Urinary bladder (tissue), 4 donors: ENCODE measurements around the gene DDT. TPM values are rescaled to one million over a fixed set of nuclear protein-coding genes. Genes with fewer than 3 reads are reported as not detected.
"Not testable (repeated sequence)": the region's sequence is repeated elsewhere in the genome, so short reads cannot be mapped to it uniquely, and the experiment has no call there.

Experiments
- DNase-seq: peaks from one replicate; pipeline ENCODE4 v3.0.0-alpha.2; 2015; ENCODE audit errors: extremely low spot score
- H3K27ac ChIP-seq: one replicate; pipeline ENCODE4 v1.5.1; 2013; ENCODE audit warnings: low read depth, mild to moderate bottlenecking, moderate library complexity
- H3K36me3 ChIP-seq: one replicate; pipeline ENCODE4 v1.6.1; 2013; ENCODE audit warnings: mild to moderate bottlenecking, moderate library complexity; ENCODE audit not compliant: insufficient read depth
- H3K4me1 ChIP-seq: one replicate; pipeline ENCODE4 v1.6.1; 2013; ENCODE audit warnings: mild to moderate bottlenecking, moderate library complexity; ENCODE audit not compliant: insufficient read depth
- H3K4me3 ChIP-seq: one replicate; pipeline ENCODE4 v1.5.1; 2013; ENCODE audit warnings: low read depth, low read length
- WGBS: extraction: QIAGEN DNeasy Blood & Tissue Kit; methylation state at CpG from one replicate; pipeline ENCODE4 v1.1.7; 2013; 5-methylcytosine and 5-hydroxymethylcytosine counted together
- polyA plus RNA-seq: library from polyadenylated mRNA; stranded (reverse); fragments of 200-250 nt; gene quantifications from one replicate; pipeline ENCODE4 v1.2.3, GENCODE V29; 2013
- total RNA-seq: library from RNA; depleted of rRNA; stranded (reverse); fragments of >200 nt; gene quantifications from one replicate; pipeline ENCODE4 v1.2.3, GENCODE V29; 2014
- donor health status: healthy with polysubstance abuse.
- donor health status: healthy.

Gene DDT
- total and polyA plus RNA-seq, 2 donors: 71.1 to 232 TPM

GRCh38 chr22:23953485-23953884 lies 20.8 kb downstream of the DDT start:
- WGBS: 59% methylated on average over 4 of the region's 4 CpGs

DNA sequence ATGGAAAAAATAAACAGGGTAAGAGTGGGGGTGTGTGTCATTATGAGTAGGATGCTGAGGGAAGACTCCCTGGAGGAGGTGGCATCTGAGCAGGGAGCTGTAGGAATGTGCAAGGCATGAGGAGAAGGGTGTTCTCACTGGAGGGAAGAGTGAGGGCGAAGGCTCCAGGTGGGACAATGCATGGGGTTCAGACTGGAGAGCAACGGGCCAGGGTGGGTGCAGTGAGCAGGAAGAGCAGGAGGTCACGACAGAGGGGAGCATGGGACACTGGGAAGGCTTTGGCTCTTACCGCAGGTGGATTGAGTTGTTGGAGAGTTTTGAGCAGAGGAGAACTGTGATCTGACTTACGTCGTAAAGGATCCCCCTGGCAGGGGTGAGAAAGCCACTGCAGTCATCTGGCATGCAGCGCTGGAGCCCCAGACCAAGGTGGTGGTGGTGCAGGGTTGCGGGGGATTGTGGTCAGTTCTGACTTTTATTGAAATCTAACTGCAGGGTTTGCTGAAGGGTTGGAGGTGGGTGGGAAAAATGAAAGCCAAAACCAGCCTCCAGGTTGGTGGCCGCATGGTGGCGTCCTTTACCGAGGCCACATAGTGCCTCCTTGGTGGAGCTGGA lies 21.3 kb downstream of the DDT start:
- not testable (repeated sequence) for H3K4me1 ChIP-seq, H3K4me3 ChIP-seq, H3K27ac ChIP-seq, H3K36me3 ChIP-seq, DNase-seq
- WGBS: 74% methylated on average over 11 of the region's 11 CpGs

More at GRCh38 chr22:23953485-23953884, 20.8 kb downstream of the DDT start:
- H3K4me1 ChIP-seq, H3K27ac ChIP-seq, H3K4me3 ChIP-seq, DNase-seq, H3K36me3 ChIP-seq: not testable (repeated sequence)

GRCh38 chr22:23951383-23951782 lies 22.9 kb downstream of the DDT start:
- not testable (repeated sequence) for DNase-seq, H3K4me3 ChIP-seq, H3K36me3 ChIP-seq, H3K27ac ChIP-seq, H3K4me1 ChIP-seq
- 88% methylated on average over 2 of the region's 2 CpGs for WGBS

GRCh38 chr22:23949764-23950163 lies 24.5 kb downstream of the DDT start:
- not testable (repeated sequence) for H3K36me3 ChIP-seq, H3K4me1 ChIP-seq, H3K4me3 ChIP-seq, H3K27ac ChIP-seq, DNase-seq
- 89% methylated on average over 18 of the region's 18 CpGs for WGBS

GRCh38 chr22:23947391-23947790 lies 26.9 kb downstream of the DDT start:
- not testable (repeated sequence) for DNase-seq, H3K4me3 ChIP-seq, H3K27ac ChIP-seq, H3K4me1 ChIP-seq, H3K36me3 ChIP-seq
- WGBS: 75% methylated on average over 3 of the region's 3 CpGs

DNA sequence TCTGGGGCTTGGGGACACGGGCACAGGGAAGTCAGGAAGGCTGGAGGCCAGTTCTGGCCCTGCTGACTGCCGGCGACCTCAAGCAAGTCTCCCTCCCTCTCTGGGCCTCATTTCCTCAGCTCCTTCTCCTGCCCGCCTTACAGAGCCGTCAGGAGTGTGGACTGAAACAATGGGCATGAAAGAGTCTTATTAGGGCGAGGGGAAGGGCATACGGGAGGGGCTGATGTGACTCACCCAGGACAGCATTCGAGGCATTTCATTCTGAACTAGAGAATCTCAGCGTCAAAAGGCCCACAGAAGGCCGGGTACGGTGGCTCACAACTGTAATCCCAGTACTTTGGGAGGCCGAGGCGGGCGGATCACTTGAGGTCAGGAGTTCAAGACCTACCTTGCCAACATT lies 34.1 kb downstream of the DDT start:
- not testable (repeated sequence) for H3K27ac ChIP-seq, DNase-seq, H3K4me3 ChIP-seq, H3K4me1 ChIP-seq, H3K36me3 ChIP-seq
- 43% methylated on average over 3 of the region's 14 CpGs for WGBS

DNA sequence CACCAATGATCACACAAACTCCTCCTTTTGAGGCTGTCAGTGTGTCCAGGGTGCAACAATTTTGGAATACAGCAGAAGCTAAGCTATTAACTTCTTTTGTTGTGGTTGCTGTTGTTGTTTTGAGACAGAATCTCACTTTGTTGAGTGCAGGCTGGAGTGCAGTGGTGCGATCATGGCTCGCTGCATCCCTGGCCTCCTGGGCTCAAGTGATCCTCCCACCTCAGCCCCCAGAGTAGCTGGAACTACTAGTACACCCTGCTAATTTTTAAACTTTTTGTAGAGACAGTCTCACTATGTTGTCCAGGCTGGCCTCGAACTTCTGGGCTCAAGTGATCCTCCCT lies 35.3 kb downstream of the DDT start:
- WGBS: 90% methylated on average over 3 of the region's 3 CpGs
- no peak overlapping the region for H3K27ac ChIP-seq
- H3K4me3 ChIP-seq: no peak overlapping the region
- no peaks in the 10 kb centered on the region for H3K36me3 ChIP-seq
- H3K4me1 ChIP-seq: no peaks in the 10 kb centered on the region
- DNase-seq: no peak

DNA sequence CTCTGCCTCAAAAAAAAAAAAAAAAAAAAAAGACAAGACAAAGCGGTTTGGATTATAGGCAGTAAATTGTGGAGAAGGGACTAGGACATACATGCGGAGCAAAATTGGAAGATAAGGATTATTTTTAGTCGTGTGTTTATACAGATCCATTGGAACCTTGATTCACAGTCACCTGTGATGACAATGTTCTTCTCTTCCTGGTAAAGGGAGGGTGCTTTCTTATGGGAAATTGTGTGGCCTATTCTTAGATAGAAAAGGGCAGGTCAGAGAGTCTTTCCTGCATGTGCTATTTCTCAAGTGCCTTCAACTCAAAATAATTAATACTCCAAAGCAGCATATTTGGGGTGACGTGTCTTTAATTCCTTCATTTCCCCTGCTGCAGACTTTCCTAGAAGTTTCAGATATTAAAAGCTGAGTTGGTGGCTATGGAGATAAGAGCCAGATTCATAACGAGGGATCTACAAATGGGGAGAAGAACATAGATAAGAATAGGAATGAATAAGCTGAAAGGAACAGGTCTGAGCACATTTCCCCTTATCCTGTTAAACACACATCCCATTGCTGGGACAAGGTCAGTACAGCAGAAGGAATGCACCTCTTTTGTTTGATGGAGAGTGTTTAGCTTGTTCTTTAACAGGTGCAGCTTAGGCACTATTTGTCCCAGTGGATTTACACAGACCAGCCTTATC lies 35.8 kb downstream of the DDT start:
- Histone ChIP-seq H3K27ac (no peak overlapping the region), H3K4me3 (no peak overlapping the region), H3K4me1 (no peaks in the 10 kb centered on the region), H3K36me3 (no peaks in the 10 kb centered on the region)
- WGBS: 70% methylated on average over 5 of the region's 5 CpGs
- no peak for DNase-seq

DNA sequence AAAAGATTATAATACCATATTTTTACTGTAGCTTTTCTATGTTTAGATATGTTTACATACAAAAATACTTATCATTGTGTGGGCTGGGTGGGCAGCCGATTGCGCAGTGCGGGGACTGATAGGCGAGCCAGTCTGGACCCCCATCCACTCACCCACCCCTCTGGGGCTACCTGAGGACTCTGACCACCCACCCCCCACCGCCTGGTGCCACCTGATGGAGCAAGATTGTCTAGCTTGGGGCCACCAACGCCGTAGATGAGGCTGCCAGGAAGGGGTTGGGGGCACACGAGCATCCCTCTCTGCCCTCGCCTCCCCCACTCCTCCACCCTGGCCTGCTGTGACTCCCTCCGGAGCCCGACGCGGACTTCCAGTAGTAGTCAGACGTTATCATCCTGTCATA lies 47.7 kb downstream of the DDT start:
- no peak overlapping the region for H3K4me3 ChIP-seq
- WGBS: 63% methylated on average over 14 of the region's 14 CpGs
- no peak for DNase-seq
- no peak overlapping the region for H3K27ac ChIP-seq
- H3K36me3 ChIP-seq: no peaks in the 10 kb centered on the region
- no peaks in the 10 kb centered on the region for H3K4me1 ChIP-seq

DNA sequence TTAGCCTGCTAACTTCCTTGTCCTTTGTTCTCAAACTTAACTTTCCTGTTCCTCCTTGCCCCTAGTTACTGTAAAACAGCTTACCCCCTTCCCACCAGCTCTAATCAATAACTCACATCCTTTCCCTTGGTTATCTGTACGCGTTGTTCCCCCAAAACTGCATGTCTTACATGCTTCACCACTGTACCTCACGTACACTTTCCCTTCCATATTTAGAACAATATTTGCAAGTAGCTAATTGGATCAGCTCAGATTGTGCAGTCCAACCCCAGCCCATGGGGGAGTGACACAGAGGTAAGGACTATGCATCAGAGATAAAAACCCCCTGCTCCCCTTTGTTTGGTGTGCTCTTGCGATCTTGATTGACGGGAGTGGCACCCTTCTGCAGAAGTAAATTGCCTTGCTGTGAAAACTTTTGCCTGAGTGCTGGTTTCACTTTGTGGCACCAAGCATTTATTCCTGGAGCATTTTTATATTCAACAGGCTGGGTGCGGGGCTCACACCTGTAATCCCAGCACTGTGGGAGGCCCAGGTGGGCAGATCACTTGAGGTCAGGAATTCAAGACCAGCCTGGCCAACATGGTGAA lies 49.1 kb downstream of the DDT start:
- 89% methylated on average over 6 of the region's 6 CpGs for WGBS

GRCh38 chr22:23922921-23923320 lies 51.3 kb downstream of the DDT start:
- no peaks in the 10 kb centered on the region for H3K4me1 ChIP-seq
- H3K4me3 ChIP-seq: no peak overlapping the region
- WGBS: 64% methylated on average over 2 of the region's 2 CpGs
- DNase-seq: no peak
- H3K36me3 ChIP-seq: no peaks in the 10 kb centered on the region
- no peak overlapping the region for H3K27ac ChIP-seq

More for the DNA sequence above, 49.1 kb downstream of the DDT start:
- no peaks in the 10 kb centered on the region for H3K36me3 ChIP-seq
- no peak overlapping the region for H3K27ac ChIP-seq
- no peak overlapping the region for H3K4me3 ChIP-seq
- no peaks in the 10 kb centered on the region for H3K4me1 ChIP-seq
- no peak for DNase-seq

DNA sequence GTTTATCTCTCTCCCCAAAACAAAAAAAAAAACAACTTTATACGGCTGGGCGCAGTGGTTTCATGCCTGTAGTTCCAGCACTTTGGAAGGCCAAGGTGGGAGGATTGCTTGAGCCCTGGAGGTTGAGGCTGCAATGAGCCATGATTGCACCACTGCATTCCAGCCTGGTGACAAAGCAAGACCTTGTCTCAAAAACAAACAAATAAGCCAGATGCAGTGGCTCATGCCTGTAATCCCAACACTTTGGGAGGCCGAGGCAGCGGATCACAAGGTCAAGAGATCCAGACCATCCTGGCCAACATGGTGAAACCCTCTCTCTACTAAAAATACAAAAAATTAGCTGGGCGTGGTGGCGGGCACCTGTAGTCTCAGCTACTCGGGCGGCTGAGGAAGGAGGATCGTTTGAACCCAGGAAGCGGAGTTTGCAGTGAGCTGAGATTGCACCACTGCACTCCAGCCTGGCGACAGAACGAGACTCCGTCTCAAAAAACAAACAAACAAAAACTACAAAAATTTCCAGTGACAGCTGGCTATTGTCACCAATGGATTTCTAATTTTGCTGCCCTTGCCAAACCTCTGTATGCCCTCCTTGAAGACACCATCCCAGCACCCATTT lies 52.5 kb downstream of the DDT start:
- H3K27ac ChIP-seq, H3K4me3 ChIP-seq, H3K4me1 ChIP-seq, DNase-seq, H3K36me3 ChIP-seq: not testable (repeated sequence)
- 86% methylated on average over 13 of the region's 13 CpGs for WGBS
